ENCODE results near the gene CD93.

Gene CD93

DNA sequence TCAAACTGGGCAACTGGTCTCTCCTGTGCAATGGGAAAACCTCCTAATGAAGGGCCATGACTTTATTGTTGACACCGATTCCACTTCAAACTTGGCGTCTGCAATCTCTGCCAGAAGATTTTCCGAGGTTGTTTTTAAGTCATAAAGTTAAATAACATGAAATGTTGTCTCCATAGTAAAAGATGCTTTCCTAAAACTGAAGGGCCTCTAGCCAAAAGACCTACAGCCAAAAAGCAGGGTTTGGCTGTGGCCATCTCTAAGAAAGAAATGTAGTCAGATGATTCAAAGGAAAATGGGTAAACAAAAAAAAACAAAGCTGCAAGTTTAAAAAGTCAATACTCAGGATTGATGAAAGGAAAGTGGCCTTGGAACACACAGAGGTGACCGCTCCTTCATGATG is 14.1 kb downstream of the CD93 start:
- in situ Hi-C loops (cut with MboI; ENCODE audit: low pct_unique_long_range_greater_than_20kb, low sequenced_read_pairs, unreplicated experiment), result loop anchor here (25.0 kb wide), 1 partner anchor 265 kb away; no protein-coding TSS in a partner anchor
- DNase-seq (ENCODE audit: low spot score), result no peak

DNA sequence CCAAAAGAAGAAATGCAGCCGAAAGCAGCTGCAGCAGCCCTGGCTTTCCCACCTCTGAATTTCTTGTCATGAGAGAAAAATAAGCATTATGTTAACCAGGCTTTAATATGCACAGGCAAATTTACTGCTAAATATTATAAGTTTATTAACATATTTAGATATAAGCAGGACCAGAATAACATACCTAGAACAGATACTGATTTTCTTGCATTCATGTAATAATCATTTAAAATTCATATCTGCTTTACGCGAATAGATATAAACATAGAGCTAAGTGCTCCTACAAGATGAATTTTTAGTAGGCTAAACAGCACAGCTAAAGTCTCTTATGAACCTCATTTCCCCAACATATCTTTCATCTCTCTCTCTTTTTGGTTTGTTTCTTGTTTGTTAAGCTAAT is 14.7 kb downstream of the CD93 start:
- DNase-seq (ENCODE audit: low spot score), result no peak
- in situ Hi-C loops (cut with MboI; ENCODE audit: low pct_unique_long_range_greater_than_20kb, low sequenced_read_pairs, unreplicated experiment), result loop anchor here (25.0 kb wide), 1 partner anchor 266 kb away; no protein-coding TSS in a partner anchor
- TF ChIP-seq, protein P1, sequence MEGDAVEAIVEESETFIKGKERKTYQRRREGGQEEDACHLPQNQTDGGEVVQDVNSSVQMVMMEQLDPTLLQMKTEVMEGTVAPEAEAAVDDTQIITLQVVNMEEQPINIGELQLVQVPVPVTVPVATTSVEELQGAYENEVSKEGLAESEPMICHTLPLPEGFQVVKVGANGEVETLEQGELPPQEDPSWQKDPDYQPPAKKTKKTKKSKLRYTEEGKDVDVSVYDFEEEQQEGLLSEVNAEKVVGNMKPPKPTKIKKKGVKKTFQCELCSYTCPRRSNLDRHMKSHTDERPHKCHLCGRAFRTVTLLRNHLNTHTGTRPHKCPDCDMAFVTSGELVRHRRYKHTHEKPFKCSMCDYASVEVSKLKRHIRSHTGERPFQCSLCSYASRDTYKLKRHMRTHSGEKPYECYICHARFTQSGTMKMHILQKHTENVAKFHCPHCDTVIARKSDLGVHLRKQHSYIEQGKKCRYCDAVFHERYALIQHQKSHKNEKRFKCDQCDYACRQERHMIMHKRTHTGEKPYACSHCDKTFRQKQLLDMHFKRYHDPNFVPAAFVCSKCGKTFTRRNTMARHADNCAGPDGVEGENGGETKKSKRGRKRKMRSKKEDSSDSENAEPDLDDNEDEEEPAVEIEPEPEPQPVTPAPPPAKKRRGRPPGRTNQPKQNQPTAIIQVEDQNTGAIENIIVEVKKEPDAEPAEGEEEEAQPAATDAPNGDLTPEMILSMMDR (IDR thresholded peaks at IDR 0.05; ENCODE audit: extremely low read depth, insufficient read depth, missing control alignments), result no peak

More for the DNA sequence above, 14.1 kb downstream of the CD93 start:
- TF ChIP-seq, protein P1 (IDR thresholded peaks at IDR 0.05; ENCODE audit: extremely low read depth, insufficient read depth, missing control alignments), result no peak

DNA sequence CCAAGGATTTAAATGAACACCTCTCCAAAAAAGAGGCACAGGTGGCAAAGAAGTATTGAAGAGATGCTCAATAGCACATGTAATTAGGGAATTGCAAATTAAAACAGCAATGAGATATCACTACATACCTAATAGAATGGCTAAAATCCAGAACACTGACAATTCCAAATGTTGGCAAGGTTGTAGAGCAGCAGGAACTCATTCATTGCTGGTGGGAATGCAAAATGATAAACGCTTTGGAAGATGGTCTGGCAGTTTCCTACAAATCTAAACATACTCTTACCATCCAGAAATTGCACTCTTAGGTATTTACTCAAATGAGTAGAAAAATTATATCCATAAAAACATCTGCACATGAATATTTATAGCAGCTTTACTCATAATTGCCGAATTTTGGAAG is 17.0 kb downstream of the CD93 start:
- in situ Hi-C loops (cut with MboI; ENCODE audit: low pct_unique_long_range_greater_than_20kb, low sequenced_read_pairs, unreplicated experiment), result loop anchor here (25.0 kb wide), 1 partner anchor 268 kb away; no protein-coding TSS in a partner anchor
- TF ChIP-seq, protein P1 (IDR thresholded peaks at IDR 0.05; ENCODE audit: extremely low read depth, insufficient read depth, missing control alignments), result no peak
- no peak for DNase-seq (ENCODE audit: low spot score)

DNA sequence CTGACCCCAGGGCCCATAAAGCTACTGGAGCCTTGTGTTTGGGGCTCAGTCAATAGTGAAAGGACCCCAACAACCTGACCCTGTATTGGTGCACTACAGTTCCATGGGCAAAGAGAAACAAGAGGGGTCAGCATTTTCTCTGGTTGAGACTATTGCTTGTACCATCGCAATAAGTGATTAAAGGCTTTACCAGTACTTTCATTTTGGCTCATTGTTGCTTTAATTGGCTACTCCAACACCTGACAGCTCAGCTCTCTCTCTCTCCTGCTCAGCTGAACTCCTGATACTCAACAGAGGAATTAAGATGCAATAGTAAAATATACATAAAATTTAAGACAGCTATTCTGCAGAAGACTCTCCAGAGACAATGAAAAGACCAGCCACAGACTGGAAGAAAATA is 17.8 kb downstream of the CD93 start:
- in situ Hi-C loops (cut with MboI; ENCODE audit: low pct_unique_long_range_greater_than_20kb, low sequenced_read_pairs, unreplicated experiment), result loop anchor here (25.0 kb wide), 1 partner anchor 269 kb away; no protein-coding TSS in a partner anchor
- TF ChIP-seq, protein P1 (IDR thresholded peaks at IDR 0.05; ENCODE audit: extremely low read depth, insufficient read depth, missing control alignments), result no peak
- DNase-seq (ENCODE audit: low spot score), result no peak

DNA sequence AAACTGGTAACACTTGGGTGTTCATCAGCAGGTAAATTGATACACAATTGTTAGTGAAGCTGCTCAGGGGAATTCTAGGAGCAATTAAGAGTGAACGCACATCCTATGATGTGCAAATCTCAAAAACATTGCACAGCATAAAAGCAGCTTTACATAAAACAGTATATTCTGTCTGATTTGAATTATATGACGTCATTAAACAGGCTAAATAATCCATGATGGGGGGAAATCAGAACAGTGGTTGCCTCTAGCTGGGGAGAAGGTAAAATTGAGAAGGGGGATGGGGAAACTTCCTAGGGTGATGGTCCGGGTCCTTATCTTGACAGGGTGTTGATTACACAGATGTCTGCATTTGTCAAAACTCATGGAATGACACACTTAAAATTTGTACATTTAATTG is 19.4 kb downstream of the CD93 start:
- no peak for DNase-seq (ENCODE audit: low spot score)
- TF ChIP-seq, protein P1 (IDR thresholded peaks at IDR 0.05; ENCODE audit: extremely low read depth, insufficient read depth, missing control alignments), result no peak
- in situ Hi-C loops (cut with MboI; ENCODE audit: low pct_unique_long_range_greater_than_20kb, low sequenced_read_pairs, unreplicated experiment), result loop anchor here (25.0 kb wide), 1 partner anchor 271 kb away; no protein-coding TSS in a partner anchor

DNA sequence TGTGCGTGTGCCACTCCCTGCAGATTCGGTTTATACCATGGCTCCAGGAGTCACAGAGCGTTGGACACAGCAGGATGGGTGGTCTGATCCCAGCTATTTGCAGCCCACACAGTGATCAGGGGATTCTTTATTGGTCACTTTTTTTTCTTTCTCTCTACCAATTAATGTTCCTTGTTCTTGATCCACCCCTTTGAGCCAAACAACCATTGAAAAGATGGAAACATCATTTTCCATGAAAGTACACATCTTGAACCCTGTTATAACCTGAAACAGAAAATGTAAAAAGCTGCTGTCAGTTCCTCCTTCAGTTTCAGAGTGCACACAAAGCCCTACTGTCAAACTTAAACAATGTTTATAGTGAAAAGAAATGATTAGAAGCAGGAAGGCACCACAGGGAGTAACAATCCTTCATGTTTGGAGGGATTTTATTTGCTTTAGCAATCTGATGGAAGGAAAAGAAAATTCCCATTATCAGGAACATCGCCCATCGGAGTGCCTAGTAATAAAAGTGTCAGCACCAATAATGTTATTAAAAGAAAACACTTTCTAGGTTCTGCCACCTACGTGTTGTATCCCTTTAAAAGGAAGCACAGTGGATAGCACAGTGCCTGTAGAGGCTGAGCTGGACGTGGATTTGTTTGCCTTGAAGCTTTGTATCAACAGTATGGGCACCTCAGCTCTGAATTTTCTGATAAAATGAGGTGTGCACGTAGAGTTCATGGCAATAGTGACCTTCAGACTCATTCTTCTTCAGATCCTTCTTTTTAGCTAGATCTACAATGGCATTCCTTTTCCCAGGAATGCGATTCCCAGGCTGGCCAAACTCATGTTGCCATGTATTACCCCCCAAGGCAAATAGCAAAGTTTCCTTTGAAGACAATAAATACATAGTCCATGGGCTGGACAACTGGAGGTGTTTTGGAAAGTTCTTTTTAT is 20.6 kb downstream of the CD93 start:
- TF ChIP-seq, protein P1 (IDR thresholded peaks at IDR 0.05; ENCODE audit: extremely low read depth, insufficient read depth, missing control alignments), result no peak
- no peak for DNase-seq (ENCODE audit: low spot score)
- in situ Hi-C loops (cut with MboI; ENCODE audit: low pct_unique_long_range_greater_than_20kb, low sequenced_read_pairs, unreplicated experiment), result loop anchor here (25.0 kb wide), 1 partner anchor 272 kb away; no protein-coding TSS in a partner anchor

Measured in GM13977 (cell line).